Brain microvascular endothelial cell (primary cell): ENCODE results near the gene ZNF610.
"Not testable (repeated sequence)": the region's sequence is repeated elsewhere in the genome, so short reads cannot be mapped to it uniquely, and the experiment has no call there.

ENCODE experiments used
- DNase-seq: peaks from one replicate; pipeline ENCODE4 v3.0.0-alpha.2; 2020
- H3K27ac ChIP-seq: fragments of 250-450 bp; sonication (Bioruptor Pico); 2 replicates; pipeline ENCODE4 v1.5.1; 2020; ENCODE audit warnings: mild to moderate bottlenecking, moderate library complexity
- H3K27me3 ChIP-seq: fragments of 250-450 bp; sonication (Bioruptor Pico); replicated peaks from 2 replicates; pipeline ENCODE4 v1.5.1; 2020; ENCODE audit warnings: mild to moderate bottlenecking
- H3K36me3 ChIP-seq: fragments of 250-450 bp; sonication (Bioruptor Pico); replicated peaks from 2 replicates; pipeline ENCODE4 v1.5.1; 2020; ENCODE audit warnings: mild to moderate bottlenecking
- H3K4me3 ChIP-seq: 2 replicates; pipeline ENCODE4 v1.5.1; 2011; ENCODE audit warnings: low read depth, mild to moderate bottlenecking, control low read depth, low read length, moderate library complexity
- in situ Hi-C: cut with HindIII; loops from 2 replicates; pipeline ENCODE4 v1.10.0; 2017; ENCODE audit warnings: low sequenced_read_pairs, low pct_ligation_motif_present
- TF ChIP-seq, protein P1 (sequence below): IDR thresholded peaks from 2 replicates; pipeline ENCODE4 v1.5.1; 2011; ENCODE audit warnings: low read depth, mild to moderate bottlenecking, moderate library complexity, low read length, control low read depth, inconsistent platforms; ENCODE audit errors: missing control alignments

The ZNF610 gene

DNA sequence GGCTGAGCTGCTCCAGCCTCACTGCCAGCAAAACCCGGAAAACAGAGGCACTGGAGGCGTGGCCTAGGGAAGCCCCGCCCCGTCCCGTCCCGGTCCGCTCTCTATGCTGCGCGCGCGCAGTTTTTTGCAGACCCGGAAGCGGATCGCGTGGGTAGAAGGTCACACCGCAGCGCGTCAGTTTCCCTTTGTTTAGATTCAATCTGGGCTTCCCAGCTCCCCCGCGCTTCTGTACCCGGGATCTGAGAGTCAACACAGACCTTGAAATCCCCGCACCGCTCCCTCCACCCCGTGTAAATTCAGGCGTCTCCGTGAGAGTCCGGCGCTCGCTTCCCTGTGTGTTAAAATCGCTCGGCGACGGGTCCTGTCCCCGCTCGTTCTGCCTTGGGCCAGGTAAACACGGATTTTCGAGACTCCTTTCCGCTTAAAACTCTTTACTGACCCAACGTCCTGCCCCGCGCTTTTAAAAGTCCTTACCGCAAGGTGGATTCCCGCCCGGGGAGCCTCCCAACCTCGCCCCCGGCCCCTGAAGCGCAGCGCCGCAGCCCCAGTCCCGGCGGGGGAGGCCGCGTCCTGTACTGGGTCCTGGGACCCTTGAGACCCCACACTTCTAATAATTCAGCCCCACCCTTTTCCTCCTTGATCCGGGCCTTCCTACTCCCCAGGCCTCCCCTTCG, at the start of gene ZNF610:
TSS of gene ZNF610 (plus strand) at position 127 of the 674 bp plus-strand sequence. CDS start 12,930 bp downstream, outside the sequence.
- Histone ChIP-seq H3K27ac (peak within 1 kb of the TSS; percentile 70), H3K4me3 (peak within 1 kb of the TSS; percentile 82), H3K36me3 (no peaks in the 10 kb centered on the region), H3K27me3 (no peaks in the 10 kb centered on the region)
- DNase-seq: peak; percentile 83
- in situ Hi-C loops: no loop called here
- TF ChIP-seq, protein P1, sequence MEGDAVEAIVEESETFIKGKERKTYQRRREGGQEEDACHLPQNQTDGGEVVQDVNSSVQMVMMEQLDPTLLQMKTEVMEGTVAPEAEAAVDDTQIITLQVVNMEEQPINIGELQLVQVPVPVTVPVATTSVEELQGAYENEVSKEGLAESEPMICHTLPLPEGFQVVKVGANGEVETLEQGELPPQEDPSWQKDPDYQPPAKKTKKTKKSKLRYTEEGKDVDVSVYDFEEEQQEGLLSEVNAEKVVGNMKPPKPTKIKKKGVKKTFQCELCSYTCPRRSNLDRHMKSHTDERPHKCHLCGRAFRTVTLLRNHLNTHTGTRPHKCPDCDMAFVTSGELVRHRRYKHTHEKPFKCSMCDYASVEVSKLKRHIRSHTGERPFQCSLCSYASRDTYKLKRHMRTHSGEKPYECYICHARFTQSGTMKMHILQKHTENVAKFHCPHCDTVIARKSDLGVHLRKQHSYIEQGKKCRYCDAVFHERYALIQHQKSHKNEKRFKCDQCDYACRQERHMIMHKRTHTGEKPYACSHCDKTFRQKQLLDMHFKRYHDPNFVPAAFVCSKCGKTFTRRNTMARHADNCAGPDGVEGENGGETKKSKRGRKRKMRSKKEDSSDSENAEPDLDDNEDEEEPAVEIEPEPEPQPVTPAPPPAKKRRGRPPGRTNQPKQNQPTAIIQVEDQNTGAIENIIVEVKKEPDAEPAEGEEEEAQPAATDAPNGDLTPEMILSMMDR: no peak

DNA sequence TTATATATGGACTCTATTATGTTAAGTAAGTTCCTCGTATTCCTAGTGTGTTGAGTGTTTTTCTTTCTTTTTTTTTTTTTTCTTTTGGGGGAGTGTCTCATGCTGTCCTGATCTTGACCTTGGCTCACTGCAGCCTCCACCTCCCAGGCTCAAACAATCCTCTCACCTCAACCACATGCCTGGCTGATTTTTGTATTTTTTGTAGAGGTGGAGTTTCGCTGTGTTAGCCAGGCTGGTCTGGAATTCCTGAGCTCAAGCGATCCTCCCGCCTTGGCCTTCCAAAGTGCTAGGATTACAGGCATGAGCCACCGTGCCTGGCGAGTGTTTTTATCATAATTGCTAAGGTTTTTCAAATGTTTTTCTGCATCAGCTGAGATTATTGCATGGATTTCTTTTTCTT, 49.8 kb upstream of the ZNF610 start:
- TF ChIP-seq, protein P1: no peak
- in situ Hi-C loops: no loop called here
- H3K36me3 ChIP-seq: peaks cover 60% of the 10 kb centered on the region

DNA sequence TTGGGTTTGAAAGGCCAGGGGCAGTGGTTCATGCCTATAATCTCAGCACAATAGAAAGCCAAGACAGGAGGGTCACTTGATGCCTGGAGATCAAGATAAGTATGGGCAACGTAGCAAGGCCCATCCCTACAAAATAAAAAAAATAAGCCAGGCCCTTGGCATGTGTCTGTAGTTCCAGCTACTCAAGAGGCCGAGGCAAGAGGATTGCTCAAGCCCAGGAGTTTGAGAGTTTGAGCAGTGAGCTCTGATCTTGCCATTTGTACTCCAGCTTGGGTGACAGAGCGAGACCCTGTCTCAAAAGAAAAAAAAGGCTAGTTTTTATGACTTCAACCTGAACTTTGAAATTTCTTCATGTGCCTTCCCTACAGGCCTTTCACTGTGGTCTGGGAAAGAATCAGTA, 44.3 kb upstream of the ZNF610 start:
- no peaks in the 10 kb centered on the region for H3K27me3 ChIP-seq
- TF ChIP-seq, protein P1: no peak
- in situ Hi-C loops: no loop called here
- no peak for DNase-seq
- H3K27ac ChIP-seq: no peak overlapping the region
- H3K4me3 ChIP-seq: no peak overlapping the region
- H3K36me3 ChIP-seq: peaks cover 26% of the 10 kb centered on the region

More for the DNA sequence above, 49.8 kb upstream of the ZNF610 start:
- no peaks in the 10 kb centered on the region for H3K27me3 ChIP-seq
- no peak overlapping the region for H3K27ac ChIP-seq
- DNase-seq: no peak
- no peak overlapping the region for H3K4me3 ChIP-seq

DNA sequence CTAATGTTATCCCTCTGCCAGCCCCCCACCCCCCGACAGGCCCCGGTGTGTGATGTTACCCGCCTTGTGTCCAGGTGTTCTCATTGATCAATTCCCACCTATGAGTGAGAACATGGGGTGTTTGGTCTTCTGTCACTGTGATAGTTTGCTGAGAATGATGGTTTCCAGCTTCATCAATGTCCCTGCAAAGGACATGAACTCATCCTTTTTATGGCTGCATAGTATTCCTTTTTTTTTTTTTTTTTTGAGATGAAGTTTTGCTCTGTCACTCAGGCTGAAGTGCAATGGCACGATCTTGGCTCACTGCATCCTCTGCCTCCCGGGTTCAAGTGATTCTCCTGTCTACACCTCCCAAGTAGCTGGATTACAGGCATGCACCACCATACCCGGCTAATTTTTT, 43.1 kb upstream of the ZNF610 start:
- DNase-seq, in situ Hi-C loops, H3K27me3 ChIP-seq, H3K4me3 ChIP-seq, H3K27ac ChIP-seq: not testable (repeated sequence)
- peaks cover 25% of the 10 kb centered on the region for H3K36me3 ChIP-seq

DNA sequence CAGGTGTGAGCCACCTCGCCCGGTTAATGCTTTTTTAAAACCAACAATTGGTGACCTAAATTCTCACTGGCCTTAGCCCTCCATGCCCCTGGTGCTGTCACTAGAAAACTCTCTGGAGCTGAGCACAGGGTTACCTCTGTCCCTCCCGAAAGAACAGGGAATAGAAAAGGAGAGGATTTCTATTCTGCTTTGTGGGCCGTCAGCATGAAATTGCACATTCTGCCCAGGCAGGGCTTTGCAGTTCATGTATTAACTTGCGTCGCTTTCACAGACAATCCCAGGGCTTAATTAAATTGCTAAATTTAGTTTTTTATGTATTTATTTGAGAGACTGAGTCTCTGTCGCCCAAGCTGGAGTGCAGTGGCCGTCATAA, 39.7 kb upstream of the ZNF610 start:
- TF ChIP-seq, protein P1: no peak
- DNase-seq: no peak
- in situ Hi-C loops: no loop called here
- Histone ChIP-seq H3K4me3 (peak overlapping the region; percentile 94), H3K27ac (no peak overlapping the region), H3K36me3 (peaks cover 12% of the 10 kb centered on the region), H3K27me3 (no peaks in the 10 kb centered on the region)

DNA sequence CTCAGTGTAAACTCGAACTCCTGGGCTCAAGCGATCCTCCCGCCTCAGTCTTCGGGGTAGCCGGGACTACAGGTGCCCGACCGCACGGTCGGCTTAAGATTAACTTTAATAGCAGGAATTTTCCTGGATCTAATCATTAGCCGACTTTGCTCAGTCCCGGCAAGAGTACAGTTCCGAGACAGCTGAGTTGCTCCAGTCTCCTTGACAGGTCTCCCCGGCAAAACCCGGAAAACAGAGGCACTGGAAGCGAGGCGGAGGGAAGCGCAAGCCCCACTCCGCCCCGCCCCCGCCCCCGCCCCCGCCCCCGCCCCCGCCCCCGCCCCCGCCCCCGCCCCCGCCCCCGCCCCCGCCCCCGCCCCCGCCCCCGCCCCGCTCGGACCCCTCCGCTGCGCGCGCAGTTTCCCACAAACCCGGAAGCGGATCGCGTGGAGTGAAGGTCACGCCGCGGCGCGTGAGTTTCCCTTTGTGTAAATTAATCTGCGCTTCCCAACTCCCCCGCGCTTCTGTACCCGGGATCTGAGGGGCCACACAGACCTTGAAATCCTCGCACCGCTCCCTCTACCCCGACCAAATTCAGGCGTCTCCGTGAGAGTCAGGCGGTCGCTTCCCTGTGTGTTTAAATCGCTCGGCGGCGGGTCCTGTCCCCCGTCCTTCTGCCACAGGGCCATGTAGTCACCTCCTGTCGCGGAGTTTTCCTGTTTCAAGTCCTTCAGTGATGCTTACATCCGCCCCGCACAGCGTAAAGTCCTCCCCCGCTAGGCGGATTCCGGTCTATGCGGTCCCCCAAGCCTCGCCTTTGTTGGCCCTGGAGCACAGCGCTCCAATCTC, 39.1 kb upstream of the ZNF610 start, which contains the start of gene ZNF480:
TSS of gene ZNF480 (plus strand) at position 397 of the 828 bp plus-strand sequence. CDS start 3,244 bp downstream, outside the sequence.
- no peaks in the 10 kb centered on the region for H3K27me3 ChIP-seq
- TF ChIP-seq, protein P1: peak; percentile 41
- in situ Hi-C loops: no loop called here
- peak; percentile 60 for DNase-seq
- H3K36me3 ChIP-seq: peaks cover 16% of the 10 kb centered on the region
- peak within 1 kb of the TSS; percentile 94 for H3K4me3 ChIP-seq
- H3K27ac ChIP-seq: peak within 1 kb of the TSS; percentile 83
